HCT116 (cell line): ENCODE measurements around the gene KMT5C. TPM values are rescaled to one million over a fixed set of nuclear protein-coding genes. Genes with fewer than 3 reads are reported as not detected.

ENCODE experiments used
- ATAC-seq: fragments of 200-7000 bp; cut with Tn5 transposase; 2 replicates; pipeline ENCODE4 v1.9.1; 2020; ENCODE audit warnings: mild to moderate bottlenecking, moderate library complexity
- BruUV-seq: library from RNA; stranded (reverse); fragments of 400-500 nt; replicated peaks from 2 replicates; lab custom pipeline; 2021; lab: Mats Ljungman, UMichigan
- CTCF ChIA-PET: fragments of 300-600 bp; sonication (Branson Sonifier 250); formaldehyde crosslinking; loops from one replicate; lab custom pipeline; 2021; ENCODE audit warnings: antibody characterized with exemption; lab: Charles Lee
- POLR2A ChIA-PET: fragments of 300-600, 350-600 bp; sonication (Branson Sonifier 250); formaldehyde crosslinking; loops from one replicate; lab custom pipeline; 2021; ENCODE audit warnings: antibody characterized with exemption; lab: Charles Lee
- RAD21 ChIA-PET, 2 experiments: fragments of 300-600 bp; sonication (Branson Sonifier 250); formaldehyde crosslinking; loops; one replicate each; lab custom pipeline; 2023; ENCODE audit warnings: low total read pairs in 2 of 2; ENCODE audit not compliant: uncharacterized antibody in 2 of 2, unreplicated experiment in 2 of 2, low non-redundant PET in 1 of 2; lab: Charles Lee
- DNase-seq: peaks from one replicate; pipeline ENCODE4 v3.0.0-alpha.2; 2010; ENCODE audit warnings: low read depth, low spot score
- H2AFZ ChIP-seq: fragments of 200-600 bp; shearing (Covaris generic), sonication (generic); 2 replicates; pipeline ENCODE4 v1.6.1; 2017; ENCODE audit warnings: low read depth, mixed run types, mixed read lengths, antibody characterized with exemption, low read length; ENCODE audit not compliant: poor library complexity, severe bottlenecking
- H3K27ac ChIP-seq: 2 replicates; pipeline ENCODE4 v1.5.1; 2012; ENCODE audit warnings: low read depth, low read length
- H3K27me3 ChIP-seq: fragments of 200-600 bp; sonication (generic); 2 replicates; pipeline ENCODE4 v1.6.1; 2016; ENCODE audit warnings: mixed run types, low read length, mixed read lengths; ENCODE audit not compliant: insufficient read depth
- H3K36me3 ChIP-seq, 2 experiments: fragments of 200-500 bp in 1 of 2; fragments of 200-600 bp in 1 of 2; sonication (Bioruptor generic) in 1 of 2; sonication (generic) in 1 of 2; 2 replicates each; pipeline versions ENCODE4 v1.5.1 to v1.6.1; 2014 to 2016; ENCODE audit warnings: low read length in 2 of 2, inconsistent platforms in 1 of 2, mixed read lengths in 1 of 2, mixed run types in 1 of 2; ENCODE audit not compliant: insufficient read depth in 2 of 2, control insufficient read depth in 1 of 2
- H3K4me1 ChIP-seq, 2 experiments: fragments of 200-600 bp in 1 of 2; sonication (generic) in 1 of 2; 2 replicates each; pipeline versions ENCODE4 v1.5.1 to v1.6.1; 2012 to 2017; ENCODE audit warnings: low read length in 2 of 2, inconsistent platforms in 1 of 2, mild to moderate bottlenecking in 1 of 2, mixed read lengths in 1 of 2, mixed run types in 1 of 2, moderate library complexity in 1 of 2; ENCODE audit not compliant: insufficient read depth in 2 of 2, control insufficient read depth in 1 of 2
- H3K4me2 ChIP-seq: fragments of 200-600 bp; sonication (generic); 2 replicates; pipeline ENCODE4 v1.6.1; 2017; ENCODE audit warnings: mixed run types, low read length, mixed read lengths
- H3K4me3 ChIP-seq, 2 experiments: fragments of 200-600 bp in 1 of 2; sonication (generic) in 1 of 2; replicated peaks in 1 of 2; 2 replicates each; pipeline ENCODE4 v1.5.1; 2011 to 2016; ENCODE audit warnings: low read length in 2 of 2, control low read depth in 1 of 2, low read depth in 1 of 2, mild to moderate bottlenecking in 1 of 2, mixed read lengths in 1 of 2, mixed run types in 1 of 2
- H3K79me2 ChIP-seq: fragments of 200-600 bp; sonication (generic); 2 replicates; pipeline ENCODE4 v1.6.1; 2017; ENCODE audit warnings: mild to moderate bottlenecking, mixed run types, low read length, moderate library complexity, mixed read lengths; ENCODE audit not compliant: insufficient read depth
- H3K9ac ChIP-seq: fragments of 200-600 bp; sonication (generic); 2 replicates; pipeline ENCODE4 v1.6.1; 2016; ENCODE audit warnings: low read length, mixed read lengths
- H3K9me2 ChIP-seq: fragments of 200-600 bp; sonication (generic), shearing (Covaris generic); 2 replicates; pipeline ENCODE4 v1.6.1; 2017; ENCODE audit warnings: mixed run types, mild to moderate bottlenecking, moderate library complexity; ENCODE audit not compliant: insufficient read depth
- H3K9me3 ChIP-seq, 2 experiments: fragments of 200-500 bp in 1 of 2; fragments of 200-600 bp in 1 of 2; sonication (Bioruptor generic) in 1 of 2; sonication (generic) in 1 of 2; 2 replicates each; pipeline ENCODE4 v1.6.1; 2014 to 2017; ENCODE audit warnings: low read length in 2 of 2, mixed read lengths in 2 of 2, inconsistent platforms in 1 of 2, low read depth in 1 of 2, mild to moderate bottlenecking in 1 of 2, mixed run types in 1 of 2, moderate library complexity in 1 of 2; ENCODE audit not compliant: control insufficient read depth in 1 of 2, insufficient read depth in 1 of 2
- H4K20me1 ChIP-seq: fragments of 200-600 bp; sonication (generic), shearing (Covaris generic); 2 replicates; pipeline ENCODE4 v1.6.1; 2017; ENCODE audit warnings: mixed run types, mild to moderate bottlenecking, moderate library complexity; ENCODE audit not compliant: insufficient read depth
- CBX3 ChIP-seq: IDR thresholded peaks from 2 replicates; pipeline ENCODE4 v1.6.1; 2012; ENCODE audit warnings: low read depth
- CEBPB ChIP-seq: IDR thresholded peaks from 2 replicates; pipeline ENCODE4 v1.6.1; 2012; ENCODE audit warnings: low read depth
- EZH2 ChIP-seq: fragments of 200-600 bp; sonication (generic); IDR thresholded peaks from 2 replicates; pipeline ENCODE4 v1.6.1; 2017; ENCODE audit warnings: antibody characterized with exemption, mixed run types
- FOSL1 ChIP-seq: IDR thresholded peaks from 2 replicates; pipeline ENCODE4 v1.6.1; 2012; ENCODE audit warnings: low read depth
- JUND ChIP-seq: IDR thresholded peaks from 2 replicates; pipeline ENCODE4 v1.6.1; 2012
- POLR2AphosphoS5 ChIP-seq: IDR thresholded peaks from 2 replicates; pipeline ENCODE4 v1.6.1; 2011; ENCODE audit warnings: mild to moderate bottlenecking, low read depth, low read length, moderate library complexity
- RAD21 ChIP-seq: IDR thresholded peaks from 2 replicates; pipeline ENCODE4 v1.6.1; 2012; ENCODE audit warnings: low read depth, mild to moderate bottlenecking
- SIN3A ChIP-seq: IDR thresholded peaks from 2 replicates; pipeline ENCODE4 v1.6.1; 2012; ENCODE audit warnings: low read depth
- SP1 ChIP-seq: IDR thresholded peaks from 2 replicates; pipeline ENCODE4 v1.6.1; 2012; ENCODE audit warnings: low read depth
- SRF ChIP-seq: IDR thresholded peaks from 2 replicates; pipeline ENCODE4 v1.6.1; 2012; ENCODE audit warnings: low read depth
- TCF7L2 ChIP-seq: IDR thresholded peaks from 2 replicates; pipeline ENCODE4 v1.7.0; 2011; ENCODE audit warnings: borderline replicate concordance, inconsistent platforms; ENCODE audit not compliant: insufficient read depth, insufficient read length; ENCODE audit errors: extremely low read depth
- YY1 ChIP-seq: IDR thresholded peaks from 2 replicates; pipeline ENCODE4 v1.6.1; 2011; ENCODE audit warnings: low read length, low read depth, moderate library complexity, mild to moderate bottlenecking; ENCODE audit not compliant: insufficient replicate concordance; ENCODE audit errors: extremely low read depth
- ZFX ChIP-seq: fragments of 450-650 bp; IDR thresholded peaks from 2 replicates; pipeline ENCODE4 v1.6.1; 2017
- ZNF274 ChIP-seq: fragments of 200-500 bp; sonication (Bioruptor generic); IDR thresholded peaks from 2 replicates; pipeline ENCODE4 v1.6.1; 2014; ENCODE audit warnings: mild to moderate bottlenecking, low read depth, low read length, inconsistent platforms
- intact Hi-C: fragments of 100-400 bp; cut with micrococcal nuclease; formaldehyde crosslinking; loops from 2 replicates; pipeline ENCODE4 v1.10.0; 2022
- total RNA-seq: library from RNA; stranded (reverse); gene quantifications from one replicate; pipeline ENCODE4 v1.2.1, GENCODE V29; 2021; ENCODE audit not compliant: unreplicated experiment
- TF ChIP-seq, protein P1 (sequence below): IDR thresholded peaks from 2 replicates; pipeline ENCODE4 v1.6.1; 2012; ENCODE audit warnings: low read depth
- TF ChIP-seq, protein P2 (sequence below), 3 experiments: fragments of 200-600 bp in 1 of 3; sonication (generic) in 1 of 3; IDR thresholded peaks in 2 of 3; conservative IDR thresholded peaks in 1 of 3; 2 replicates each; pipeline ENCODE4 v1.5.1; 2012 to 2017; ENCODE audit warnings: low read depth in 2 of 3, low read length in 2 of 3, antibody characterized with exemption in 1 of 3, borderline replicate concordance in 1 of 3, control low read depth in 1 of 3, mild to moderate bottlenecking in 1 of 3, mixed read lengths in 1 of 3, mixed run types in 1 of 3, moderate library complexity in 1 of 3; ENCODE audit not compliant: insufficient read depth in 1 of 3
- TF ChIP-seq, protein P3 (sequence below): IDR thresholded peaks from 2 replicates; pipeline ENCODE4 v1.6.1; 2011; ENCODE audit warnings: mild to moderate bottlenecking, low read length, moderate library complexity; ENCODE audit not compliant: insufficient replicate concordance; ENCODE audit errors: extremely low read depth

Gene KMT5C
- total RNA-seq, 1 experiment from 2014 or later = 27.5 TPM

DNA sequence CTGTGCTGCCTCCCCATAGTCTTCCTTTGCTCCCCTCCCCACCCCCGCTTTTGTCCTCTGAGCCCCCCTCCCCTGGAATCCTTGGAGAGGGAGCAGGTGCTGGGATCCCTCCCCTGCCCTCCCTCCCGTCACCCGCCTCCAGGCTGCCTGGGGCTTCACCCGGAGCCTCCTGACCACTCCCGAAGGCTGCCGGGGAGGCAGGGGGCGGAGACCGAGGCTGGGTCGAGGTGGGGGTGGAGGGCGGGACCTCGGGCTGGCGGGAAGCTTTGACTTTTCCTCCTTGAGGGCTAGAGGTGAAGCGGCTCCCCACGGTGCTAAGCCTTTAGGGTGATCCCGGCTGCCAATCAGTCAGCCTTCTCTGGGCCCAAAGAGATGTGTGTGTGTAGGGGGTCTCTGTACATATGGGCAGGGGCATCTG is 1.5 kb downstream of the KMT5C start:
- H3K36me3 ChIP-seq = peaks cover 4 to 5% of the 10 kb centered on the region in 2 experiments; a peak in 3 of 4 replicates
- H3K9me2 ChIP-seq = no peaks in the 10 kb centered on the region
- H4K20me1 ChIP-seq = no peaks in the 10 kb centered on the region
- no peaks in the 10 kb centered on the region for H3K27me3 ChIP-seq
- intact Hi-C loops = no loop called here
- H3K9me3 ChIP-seq = no peaks in the 10 kb centered on the region
- H3K9ac ChIP-seq = peak overlapping the region; percentile 85
- peak overlapping the region; percentile 92; the same call in 1 of the 2 replicates for H3K27ac ChIP-seq
- ChIA-PET RAD21 (no interaction called here), POLR2A (no interaction called here), CTCF (no interaction called here)
- H3K4me3 ChIP-seq = peak overlapping the region; percentile 74 to 83
- no peak overlapping the region for H2AFZ ChIP-seq
- TF ChIP-seq POLR2AphosphoS5 (no peak; the same call in 1 of the 2 replicates), ZFX (no peak), TCF7L2 (no peak), CBX3 (no peak), SRF (no peak), RAD21 (no peak), FOSL1 (no peak), SP1 (no peak; the same call in 1 of the 2 replicates), JUND (no peak), SIN3A (no peak), EZH2 (no peak), ZNF274 (no peak), CEBPB (no peak), YY1 (no peak)
- TF ChIP-seq, protein P1, sequence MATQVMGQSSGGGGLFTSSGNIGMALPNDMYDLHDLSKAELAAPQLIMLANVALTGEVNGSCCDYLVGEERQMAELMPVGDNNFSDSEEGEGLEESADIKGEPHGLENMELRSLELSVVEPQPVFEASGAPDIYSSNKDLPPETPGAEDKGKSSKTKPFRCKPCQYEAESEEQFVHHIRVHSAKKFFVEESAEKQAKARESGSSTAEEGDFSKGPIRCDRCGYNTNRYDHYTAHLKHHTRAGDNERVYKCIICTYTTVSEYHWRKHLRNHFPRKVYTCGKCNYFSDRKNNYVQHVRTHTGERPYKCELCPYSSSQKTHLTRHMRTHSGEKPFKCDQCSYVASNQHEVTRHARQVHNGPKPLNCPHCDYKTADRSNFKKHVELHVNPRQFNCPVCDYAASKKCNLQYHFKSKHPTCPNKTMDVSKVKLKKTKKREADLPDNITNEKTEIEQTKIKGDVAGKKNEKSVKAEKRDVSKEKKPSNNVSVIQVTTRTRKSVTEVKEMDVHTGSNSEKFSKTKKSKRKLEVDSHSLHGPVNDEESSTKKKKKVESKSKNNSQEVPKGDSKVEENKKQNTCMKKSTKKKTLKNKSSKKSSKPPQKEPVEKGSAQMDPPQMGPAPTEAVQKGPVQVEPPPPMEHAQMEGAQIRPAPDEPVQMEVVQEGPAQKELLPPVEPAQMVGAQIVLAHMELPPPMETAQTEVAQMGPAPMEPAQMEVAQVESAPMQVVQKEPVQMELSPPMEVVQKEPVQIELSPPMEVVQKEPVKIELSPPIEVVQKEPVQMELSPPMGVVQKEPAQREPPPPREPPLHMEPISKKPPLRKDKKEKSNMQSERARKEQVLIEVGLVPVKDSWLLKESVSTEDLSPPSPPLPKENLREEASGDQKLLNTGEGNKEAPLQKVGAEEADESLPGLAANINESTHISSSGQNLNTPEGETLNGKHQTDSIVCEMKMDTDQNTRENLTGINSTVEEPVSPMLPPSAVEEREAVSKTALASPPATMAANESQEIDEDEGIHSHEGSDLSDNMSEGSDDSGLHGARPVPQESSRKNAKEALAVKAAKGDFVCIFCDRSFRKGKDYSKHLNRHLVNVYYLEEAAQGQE = no peak
- TF ChIP-seq, protein P2, sequence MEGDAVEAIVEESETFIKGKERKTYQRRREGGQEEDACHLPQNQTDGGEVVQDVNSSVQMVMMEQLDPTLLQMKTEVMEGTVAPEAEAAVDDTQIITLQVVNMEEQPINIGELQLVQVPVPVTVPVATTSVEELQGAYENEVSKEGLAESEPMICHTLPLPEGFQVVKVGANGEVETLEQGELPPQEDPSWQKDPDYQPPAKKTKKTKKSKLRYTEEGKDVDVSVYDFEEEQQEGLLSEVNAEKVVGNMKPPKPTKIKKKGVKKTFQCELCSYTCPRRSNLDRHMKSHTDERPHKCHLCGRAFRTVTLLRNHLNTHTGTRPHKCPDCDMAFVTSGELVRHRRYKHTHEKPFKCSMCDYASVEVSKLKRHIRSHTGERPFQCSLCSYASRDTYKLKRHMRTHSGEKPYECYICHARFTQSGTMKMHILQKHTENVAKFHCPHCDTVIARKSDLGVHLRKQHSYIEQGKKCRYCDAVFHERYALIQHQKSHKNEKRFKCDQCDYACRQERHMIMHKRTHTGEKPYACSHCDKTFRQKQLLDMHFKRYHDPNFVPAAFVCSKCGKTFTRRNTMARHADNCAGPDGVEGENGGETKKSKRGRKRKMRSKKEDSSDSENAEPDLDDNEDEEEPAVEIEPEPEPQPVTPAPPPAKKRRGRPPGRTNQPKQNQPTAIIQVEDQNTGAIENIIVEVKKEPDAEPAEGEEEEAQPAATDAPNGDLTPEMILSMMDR (IDR thresholded peaks at IDR 0.05 in 2 of 3, conservative IDR thresholded peaks at IDR 0.05 in 1 of 3; ENCODE audit: borderline replicate concordance in 1 of 3, insufficient read depth in 1 of 3, low read depth in 2 of 3, low read length in 2 of 3) = no peak
- TF ChIP-seq, protein P3, sequence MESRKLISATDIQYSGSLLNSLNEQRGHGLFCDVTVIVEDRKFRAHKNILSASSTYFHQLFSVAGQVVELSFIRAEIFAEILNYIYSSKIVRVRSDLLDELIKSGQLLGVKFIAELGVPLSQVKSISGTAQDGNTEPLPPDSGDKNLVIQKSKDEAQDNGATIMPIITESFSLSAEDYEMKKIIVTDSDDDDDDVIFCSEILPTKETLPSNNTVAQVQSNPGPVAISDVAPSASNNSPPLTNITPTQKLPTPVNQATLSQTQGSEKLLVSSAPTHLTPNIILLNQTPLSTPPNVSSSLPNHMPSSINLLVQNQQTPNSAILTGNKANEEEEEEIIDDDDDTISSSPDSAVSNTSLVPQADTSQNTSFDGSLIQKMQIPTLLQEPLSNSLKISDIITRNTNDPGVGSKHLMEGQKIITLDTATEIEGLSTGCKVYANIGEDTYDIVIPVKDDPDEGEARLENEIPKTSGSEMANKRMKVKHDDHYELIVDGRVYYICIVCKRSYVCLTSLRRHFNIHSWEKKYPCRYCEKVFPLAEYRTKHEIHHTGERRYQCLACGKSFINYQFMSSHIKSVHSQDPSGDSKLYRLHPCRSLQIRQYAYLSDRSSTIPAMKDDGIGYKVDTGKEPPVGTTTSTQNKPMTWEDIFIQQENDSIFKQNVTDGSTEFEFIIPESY = no peak
- peaks cover 9% of the 10 kb centered on the region; the same call in 1 of the 2 replicates for H3K79me2 ChIP-seq
- DNase-seq (peak; percentile 21), ATAC-seq (peak; percentile 16; the same call in 1 of the 2 replicates)
- no TSS peak for BruUV-seq
- peaks cover 17 to 48% of the 10 kb centered on the region in 2 experiments for H3K4me1 ChIP-seq
- H3K4me2 ChIP-seq = peak overlapping the region; percentile 98
